Stimulated activated naive CD8-positive, alpha-beta T cell treated with anti-CD3 and anti-CD28 coated beads, Interleukin-15, amount 100 ng/mL, for 72 hours (primary cell): ENCODE measurements around the gene KLK15.
"Not testable (repeated sequence)": the region's sequence is repeated elsewhere in the genome, so short reads cannot be mapped to it uniquely, and the experiment has no call there.

ENCODE experiments used
- ATAC-seq: fragments of 150-1000 bp; cut with Tn5 transposase; 2 replicates; pipeline ENCODE4 v1.10.0; 2021; ENCODE audit warnings: mild to moderate bottlenecking, moderate library complexity
- DNase-seq, 2 donors: peaks; one replicate each; pipeline ENCODE4 v3.0.0; 2021 to 2022
- H3K27ac Mint-ChIP-seq, 2 donors: one replicate each; pipeline ENCODE4 v1.8.0; 2022; ENCODE audit warnings: mild to moderate bottlenecking in 2 of 2, mixed read lengths in 2 of 2, moderate library complexity in 2 of 2
- H3K27me3 Mint-ChIP-seq: one replicate; pipeline ENCODE4 v1.8.0; 2022; ENCODE audit warnings: mixed read lengths
- H3K4me1 Mint-ChIP-seq: one replicate; pipeline ENCODE4 v1.8.0; 2022; ENCODE audit warnings: mild to moderate bottlenecking, mixed read lengths
- H3K4me3 Mint-ChIP-seq, 2 donors: one replicate each; pipeline ENCODE4 v1.8.0; 2022; ENCODE audit warnings: mild to moderate bottlenecking in 2 of 2, mixed read lengths in 2 of 2, moderate library complexity in 1 of 2
- H3K9me3 Mint-ChIP-seq, 2 donors: one replicate each; pipeline ENCODE4 v1.8.0; 2022; ENCODE audit warnings: mixed read lengths in 2 of 2

The KLK15 gene

GRCh38 chr19:50783848-50784152 is 49.6 kb downstream of the KLK15 start:
- not testable (repeated sequence) for H3K4me3 Mint-ChIP-seq, ATAC-seq
- H3K4me1 Mint-ChIP-seq: peaks cover 12% of the 10 kb centered on the region

GRCh38 chr19:50780753-50781435 is 52.5 kb downstream of the KLK15 start:
- ATAC-seq (no peak), DNase-seq (no peak)
- Mint-ChIP-seq H3K9me3 (no peaks in the 10 kb centered on the region), H3K4me3 (no peak overlapping the region), H3K4me1 (peaks cover 24% of the 10 kb centered on the region), H3K27ac (no peak overlapping the region), H3K27me3 (peaks cover 74% of the 10 kb centered on the region)

More at GRCh38 chr19:50783848-50784152, 49.6 kb downstream of the KLK15 start:
- H3K9me3 Mint-ChIP-seq, DNase-seq, H3K27ac Mint-ChIP-seq: not testable (repeated sequence)
- H3K27me3 Mint-ChIP-seq: peaks cover 49% of the 10 kb centered on the region

- H3K27me3 Mint-ChIP-seq: peaks cover 85% of the 10 kb centered on the region
These were observed 53.6 kb downstream of the KLK15 start for GRCh38 chr19:50779504-50780457.

GRCh38 chr19:50778906-50779430 is 54.4 kb downstream of the KLK15 start:
- Mint-ChIP-seq H3K27ac (no peak overlapping the region), H3K9me3 (no peaks in the 10 kb centered on the region), H3K4me1 (peaks cover 24% of the 10 kb centered on the region), H3K4me3 (no peak overlapping the region), H3K27me3 (peaks cover 93% of the 10 kb centered on the region)
- ATAC-seq (no peak), DNase-seq (no peak)

More at GRCh38 chr19:50779504-50780457, 53.6 kb downstream of the KLK15 start:
- Mint-ChIP-seq H3K9me3 (no peaks in the 10 kb centered on the region), H3K4me1 (peaks cover 24% of the 10 kb centered on the region), H3K27ac (no peak overlapping the region), H3K4me3 (no peak overlapping the region)
- ATAC-seq (no peak), DNase-seq (no peak)

GRCh38 chr19:50777830-50778303 is 55.5 kb downstream of the KLK15 start:
- Mint-ChIP-seq H3K27me3 (peaks cover 93% of the 10 kb centered on the region), H3K9me3 (no peaks in the 10 kb centered on the region), H3K4me1 (peaks cover 17% of the 10 kb centered on the region), H3K4me3 (no peak overlapping the region), H3K27ac (no peak overlapping the region)
- no peak for DNase-seq
- no peak for ATAC-seq

GRCh38 chr19:50777261-50777660 is 56.1 kb downstream of the KLK15 start:
- Mint-ChIP-seq H3K4me1 (peaks cover 17% of the 10 kb centered on the region), H3K4me3 (no peak overlapping the region), H3K27me3 (peaks cover 87% of the 10 kb centered on the region), H3K9me3 (no peaks in the 10 kb centered on the region), H3K27ac (no peak overlapping the region)
- ATAC-seq (no peak), DNase-seq (no peak)

- peaks cover 17% of the 10 kb centered on the region for H3K4me1 Mint-ChIP-seq
- ATAC-seq (no peak), DNase-seq (no peak)
- H3K27me3 Mint-ChIP-seq: peaks cover 76% of the 10 kb centered on the region
- H3K9me3 Mint-ChIP-seq: no peaks in the 10 kb centered on the region
- no peak overlapping the region for H3K4me3 Mint-ChIP-seq
- H3K27ac Mint-ChIP-seq: no peak overlapping the region
These were observed 57.2 kb downstream of the KLK15 start for GRCh38 chr19:50776131-50776530.
